WI38 (cell line): ENCODE measurements around the gene NFU1.

Experiments used
- H3K4me3 ChIP-seq: 2 replicates; pipeline ENCODE4 v1.5.1; 2011; ENCODE audit warnings: low read depth, mild to moderate bottlenecking, control low read depth, low read length
- TF ChIP-seq, protein P1 (sequence below): IDR thresholded peaks from 2 replicates; pipeline ENCODE4 v1.5.1; 2012; ENCODE audit warnings: low read depth, mild to moderate bottlenecking, control low read depth, low read length

Gene NFU1

DNA sequence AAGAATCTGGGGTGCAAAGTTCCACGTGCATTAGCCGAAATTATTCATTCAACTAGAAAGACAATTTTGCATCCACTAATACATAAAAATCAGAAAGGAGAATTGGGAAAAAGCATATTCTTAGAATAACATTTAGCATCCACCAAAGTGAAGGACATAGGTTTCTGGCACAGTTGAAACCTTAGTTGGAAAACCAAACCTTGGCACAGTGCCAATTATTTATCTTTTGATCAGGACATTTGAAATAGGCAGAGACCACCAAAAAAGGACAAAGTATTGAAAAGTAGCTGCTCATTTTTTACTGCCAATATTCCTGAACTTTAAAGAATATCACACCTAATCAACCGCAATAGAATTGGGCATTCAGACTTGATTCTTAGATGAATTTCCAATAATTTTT, 25.5 kb upstream of the NFU1 start:
- no peak overlapping the region for H3K4me3 ChIP-seq
- TF ChIP-seq, protein P1, sequence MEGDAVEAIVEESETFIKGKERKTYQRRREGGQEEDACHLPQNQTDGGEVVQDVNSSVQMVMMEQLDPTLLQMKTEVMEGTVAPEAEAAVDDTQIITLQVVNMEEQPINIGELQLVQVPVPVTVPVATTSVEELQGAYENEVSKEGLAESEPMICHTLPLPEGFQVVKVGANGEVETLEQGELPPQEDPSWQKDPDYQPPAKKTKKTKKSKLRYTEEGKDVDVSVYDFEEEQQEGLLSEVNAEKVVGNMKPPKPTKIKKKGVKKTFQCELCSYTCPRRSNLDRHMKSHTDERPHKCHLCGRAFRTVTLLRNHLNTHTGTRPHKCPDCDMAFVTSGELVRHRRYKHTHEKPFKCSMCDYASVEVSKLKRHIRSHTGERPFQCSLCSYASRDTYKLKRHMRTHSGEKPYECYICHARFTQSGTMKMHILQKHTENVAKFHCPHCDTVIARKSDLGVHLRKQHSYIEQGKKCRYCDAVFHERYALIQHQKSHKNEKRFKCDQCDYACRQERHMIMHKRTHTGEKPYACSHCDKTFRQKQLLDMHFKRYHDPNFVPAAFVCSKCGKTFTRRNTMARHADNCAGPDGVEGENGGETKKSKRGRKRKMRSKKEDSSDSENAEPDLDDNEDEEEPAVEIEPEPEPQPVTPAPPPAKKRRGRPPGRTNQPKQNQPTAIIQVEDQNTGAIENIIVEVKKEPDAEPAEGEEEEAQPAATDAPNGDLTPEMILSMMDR: no peak

DNA sequence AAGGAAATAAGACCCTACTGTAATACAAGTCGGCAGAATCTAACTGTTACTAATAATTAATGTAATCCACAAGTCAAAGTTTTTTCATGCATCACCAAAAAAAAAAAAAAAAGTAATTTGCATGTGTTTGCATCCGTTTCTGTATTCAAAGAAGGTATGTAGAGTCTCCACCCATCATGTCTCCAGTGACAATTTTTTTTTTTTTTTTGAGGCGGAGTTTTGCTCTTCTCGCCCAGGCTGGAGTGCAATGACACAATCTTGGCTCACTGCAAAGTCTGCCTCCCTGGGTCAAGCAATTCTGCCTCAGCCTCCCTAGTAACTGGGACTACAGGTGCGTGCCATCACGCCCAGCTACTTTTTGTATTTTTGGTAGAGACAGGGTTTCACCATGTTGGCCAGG, 24.2 kb upstream of the NFU1 start:
- no peak overlapping the region for H3K4me3 ChIP-seq
- TF ChIP-seq, protein P1: no peak

GRCh38 chr2:69459936-69460335, 22.7 kb upstream of the NFU1 start:
- no peak overlapping the region for H3K4me3 ChIP-seq
- TF ChIP-seq, protein P1: no peak

- no peak overlapping the region for H3K4me3 ChIP-seq
- TF ChIP-seq, protein P1: no peak
Observed at GRCh38 chr2:69456950-69457445, 19.8 kb upstream of the NFU1 start.

DNA sequence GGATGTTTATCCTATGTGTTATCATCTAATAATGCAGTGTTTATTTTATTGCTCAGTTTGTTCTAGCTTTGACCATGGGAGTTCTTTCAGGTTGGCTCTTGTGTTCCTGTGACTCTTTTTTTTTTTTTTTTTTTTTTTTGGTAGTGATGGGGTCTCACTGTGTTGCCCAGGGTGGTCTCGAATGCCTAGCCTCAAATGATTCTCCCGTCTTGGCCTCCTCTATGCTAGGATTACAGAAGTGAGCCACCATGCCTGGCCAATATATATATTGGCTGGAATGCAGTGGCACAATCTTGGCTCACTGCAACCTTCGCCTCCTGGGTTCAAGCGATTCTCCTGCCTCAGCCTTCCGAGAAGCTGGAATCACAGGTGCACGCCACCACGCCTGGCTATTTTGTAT, 18.9 kb upstream of the NFU1 start:
- no peak overlapping the region for H3K4me3 ChIP-seq
- TF ChIP-seq, protein P1: no peak

GRCh38 chr2:69454976-69455375, 17.7 kb upstream of the NFU1 start:
- TF ChIP-seq, protein P1: no peak
- H3K4me3 ChIP-seq: no peak overlapping the region

DNA sequence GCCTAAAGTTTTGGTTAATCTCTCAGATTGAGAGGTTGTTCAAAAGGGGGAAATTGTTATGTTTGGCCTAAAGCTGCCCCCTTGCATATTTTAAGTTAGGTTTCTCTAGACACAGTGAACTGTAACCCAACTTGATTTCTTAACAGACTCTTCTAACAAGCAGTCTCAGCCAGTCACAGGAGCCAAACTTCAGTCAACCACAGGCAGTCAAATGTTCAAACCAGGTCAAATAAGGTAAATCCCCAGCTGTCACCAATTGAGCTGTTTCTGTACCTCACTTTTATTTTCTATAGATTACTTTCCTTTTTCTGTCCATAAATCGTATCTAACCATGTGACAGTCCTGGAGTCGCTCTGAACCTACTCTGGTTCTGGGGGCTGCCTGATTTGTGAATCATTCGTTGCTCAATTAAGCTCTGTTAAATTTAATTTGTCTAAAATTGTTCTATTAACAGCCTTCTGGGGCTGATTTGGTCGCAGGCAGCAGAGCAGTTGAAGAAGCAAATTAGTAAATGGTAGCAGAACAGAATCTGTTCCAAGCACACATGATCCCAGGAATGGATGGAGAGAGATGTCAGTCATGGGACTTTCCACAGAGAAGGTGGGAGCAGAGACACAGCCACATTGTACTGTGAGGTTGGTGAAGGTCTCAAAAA, 16.4 kb upstream of the NFU1 start:
- TF ChIP-seq, protein P1: no peak
- H3K4me3 ChIP-seq: no peak overlapping the region
